ENCODE data around the gene MME.

- no peak for TF ChIP-seq CTCF (IDR thresholded peaks at IDR 0.05; ENCODE audit: insufficient read depth, low read depth, low read length)
- no peak for TF ChIP-seq EZH2 (IDR thresholded peaks at IDR 0.05; ENCODE audit: insufficient read depth, low read length)
Observed at GRCh38 chr3:155193868-155194267, 113.7 kb downstream of the MME start.

Data from astrocyte (in vitro differentiated cells and primary cell).